GM23338 (cell line): ENCODE results near the gene NDUFA13.

ENCODE experiments used
- CREB1 ChIP-seq: fragments of 250-450 bp; sonication (Bioruptor Pico); IDR thresholded peaks from 2 replicates; pipeline ENCODE4 v1.5.0; 2020; ENCODE audit warnings: low read depth, mild to moderate bottlenecking, moderate library complexity
- CTCF ChIP-seq, 2 experiments: fragments of 200-600 bp in 1 of 2; sonication (generic) in 1 of 2; conservative IDR thresholded peaks; 2 replicates each; pipeline versions ENCODE4 v1.5.1 to v1.6.1; 2016 to 2017; ENCODE audit warnings: antibody characterized with exemption in 2 of 2, low read depth in 2 of 2, mild to moderate bottlenecking in 2 of 2, moderate library complexity in 1 of 2
- ETS1 ChIP-seq: IDR thresholded peaks from 2 replicates; pipeline ENCODE4 v1.6.1; 2016; ENCODE audit warnings: antibody characterized with exemption
- EZH2 ChIP-seq: fragments of 200-600 bp; sonication (generic); IDR thresholded peaks from one replicate; pipeline ENCODE4 v1.8.0; 2017; ENCODE audit warnings: antibody characterized with exemption, mild to moderate bottlenecking, low read depth; ENCODE audit not compliant: unreplicated experiment
- EZH2phosphoT487 ChIP-seq: fragments of 200-600 bp; sonication (generic); IDR thresholded peaks from one replicate; pipeline ENCODE4 v1.8.1; 2018; ENCODE audit warnings: antibody characterized with exemption; ENCODE audit not compliant: unreplicated experiment
- JUNB ChIP-seq: IDR thresholded peaks from one replicate; pipeline ENCODE4 v1.6.1; 2016; ENCODE audit warnings: antibody characterized with exemption; ENCODE audit not compliant: unreplicated experiment
- REST ChIP-seq: IDR thresholded peaks from one replicate; pipeline ENCODE4 v1.6.1; 2018; ENCODE audit warnings: antibody characterized with exemption; ENCODE audit not compliant: unreplicated experiment

- TF ChIP-seq REST (no peak), CTCF (conservative IDR thresholded peaks at IDR 0.05; ENCODE audit: low read depth in 2 of 2) (no peak), JUNB (no peak), EZH2phosphoT487 (no peak), CREB1 (CRISPR knock-in tag) (no peak), EZH2 (no peak), ETS1 (no peak)
Observed at GRCh38 chr19:19529783-19530422, 13.9 kb downstream of the NDUFA13 start.
